Eye (tissue), 1 donor: ENCODE data around the gene MRLN.

Experiments
- DNase-seq: peaks from one replicate; pipeline ENCODE4 v3.0.0-alpha.2; 2015

Gene MRLN

DNA sequence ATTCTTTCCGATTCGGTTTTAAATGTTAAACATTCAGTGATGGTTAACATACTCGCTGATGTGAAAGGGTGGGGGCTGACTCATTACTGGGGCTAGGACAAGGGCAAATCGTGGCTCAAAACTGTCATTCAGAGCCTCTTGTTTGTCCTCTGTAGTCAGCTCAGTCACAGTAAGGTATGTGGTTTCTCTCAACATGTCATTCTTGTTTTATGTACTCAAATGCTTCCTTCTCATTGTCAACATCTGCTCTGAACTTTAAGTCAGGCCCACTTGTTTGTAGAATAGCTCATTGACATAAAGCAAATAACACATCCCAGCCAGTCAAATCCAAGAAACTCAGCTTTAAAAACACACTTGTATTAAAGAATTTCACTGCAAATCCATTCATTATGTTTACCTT is 50.9 kb downstream of the MRLN start:
- no peak for DNase-seq

DNA sequence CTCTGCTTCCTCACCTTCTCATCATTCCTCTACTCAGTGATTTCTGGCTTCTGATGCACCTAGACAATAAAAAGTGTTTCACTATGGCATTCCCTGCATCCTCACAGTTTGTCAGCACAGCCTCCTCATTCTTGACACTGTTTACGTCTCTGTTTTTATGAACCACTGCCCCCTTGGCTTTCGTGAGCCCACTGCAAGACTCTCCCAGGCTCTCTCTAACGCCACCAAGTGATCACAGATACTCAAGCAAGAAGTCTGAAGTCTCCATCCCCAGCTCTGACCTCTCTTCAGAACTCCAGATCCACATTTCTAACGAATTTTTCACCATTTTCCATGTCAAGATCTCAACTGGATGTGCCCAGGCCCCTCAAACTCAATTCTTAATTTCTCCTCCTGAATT is 52.5 kb downstream of the MRLN start:
- no peak for DNase-seq

DNA sequence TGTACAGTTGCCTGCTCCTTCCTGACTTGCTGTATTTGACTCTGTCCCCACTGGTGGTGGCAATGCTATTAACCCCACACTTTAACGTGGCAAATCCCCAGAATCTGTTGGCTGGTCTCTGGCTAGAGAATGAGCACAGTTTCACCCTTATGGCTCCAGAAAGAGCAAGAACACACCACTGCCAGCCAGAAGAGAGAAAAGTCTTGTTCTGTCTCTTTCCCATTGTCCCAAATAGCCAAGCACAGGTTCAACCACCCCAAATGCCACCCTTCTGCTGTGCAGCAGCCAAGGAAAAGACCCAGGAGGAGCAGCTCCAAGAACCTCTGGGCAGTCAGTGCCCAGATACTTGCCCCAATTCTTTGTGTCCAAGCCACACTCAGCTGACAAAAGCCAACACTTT is 54.9 kb downstream of the MRLN start:
- DNase-seq: no peak

DNA sequence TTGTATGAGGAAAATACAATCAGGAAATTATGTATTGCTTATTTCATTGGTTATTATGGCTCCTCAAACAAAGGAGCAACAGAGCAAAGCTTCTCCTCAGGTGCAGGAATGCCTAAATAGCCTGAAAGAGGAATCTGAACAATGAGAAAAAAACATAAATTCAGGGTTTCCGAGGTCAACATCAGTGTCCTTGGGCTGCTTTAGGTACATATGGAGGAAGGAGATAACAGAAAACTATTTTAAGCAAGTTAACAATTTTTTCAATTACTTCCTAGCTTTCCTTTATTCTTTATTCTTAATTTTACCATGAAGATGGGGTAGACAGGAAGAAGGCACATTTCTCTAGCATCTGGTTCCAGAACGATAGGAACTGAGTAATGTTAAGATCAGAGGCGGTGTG is 57.6 kb downstream of the MRLN start:
- DNase-seq: no peak

DNA sequence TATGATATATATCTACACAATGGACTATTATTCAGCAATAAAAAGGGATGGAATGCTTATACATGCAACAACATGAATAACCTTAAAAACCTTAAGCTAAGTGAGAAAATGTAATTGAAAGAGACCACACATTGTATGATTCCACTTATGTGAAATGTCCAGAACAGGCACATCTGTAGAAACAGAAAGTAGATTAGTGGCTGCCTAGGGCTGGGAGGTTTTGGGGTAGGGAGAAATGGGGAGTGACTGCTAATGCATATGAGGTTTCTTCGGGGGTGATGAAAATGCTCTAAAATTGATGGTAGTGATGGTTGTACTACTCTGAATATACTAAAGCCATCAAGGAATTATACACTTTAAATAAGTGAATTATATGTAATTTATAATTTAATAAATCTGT is 58.3 kb downstream of the MRLN start:
- DNase-seq: no peak

DNA sequence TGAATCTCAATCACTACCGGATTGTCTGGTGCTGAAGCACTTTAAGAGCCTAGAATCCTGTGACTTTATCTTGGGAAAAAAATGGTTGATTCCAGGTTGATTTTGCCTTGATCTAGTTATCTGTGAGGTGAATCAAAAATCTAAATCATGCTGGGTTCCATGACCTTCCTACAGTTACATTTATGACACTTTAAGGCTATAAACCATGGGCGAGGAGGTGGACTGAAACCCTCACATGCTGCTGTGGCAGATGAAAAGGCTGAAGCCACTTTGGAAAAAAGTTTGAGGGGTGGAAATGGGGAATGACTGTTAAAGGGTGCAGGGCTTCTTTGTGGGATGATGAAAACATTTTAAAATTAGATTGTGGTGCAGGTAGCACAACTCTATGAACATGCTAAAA is 61.1 kb downstream of the MRLN start:
- DNase-seq: no peak

DNA sequence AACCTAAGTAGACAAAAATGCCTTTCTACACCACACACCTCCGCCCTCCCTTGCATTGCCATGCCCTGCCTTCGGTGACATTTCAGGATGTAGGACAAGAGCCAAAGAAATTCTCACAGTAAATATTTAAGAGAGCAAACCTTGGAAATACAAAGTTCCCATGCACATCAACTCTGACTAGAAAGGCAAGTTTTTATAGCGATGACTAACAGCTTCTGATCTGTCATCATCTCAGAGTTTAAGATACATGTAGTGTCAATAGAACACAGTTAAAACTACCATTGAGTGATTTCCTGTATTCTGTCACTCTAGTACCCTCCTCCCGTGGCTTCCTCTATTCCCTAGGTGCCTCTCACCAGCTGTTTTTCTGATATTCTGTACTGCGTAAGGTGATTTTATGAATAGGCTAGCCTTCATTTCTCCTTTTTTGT is 64.3 kb downstream of the MRLN start:
- DNase-seq: no peak

DNA sequence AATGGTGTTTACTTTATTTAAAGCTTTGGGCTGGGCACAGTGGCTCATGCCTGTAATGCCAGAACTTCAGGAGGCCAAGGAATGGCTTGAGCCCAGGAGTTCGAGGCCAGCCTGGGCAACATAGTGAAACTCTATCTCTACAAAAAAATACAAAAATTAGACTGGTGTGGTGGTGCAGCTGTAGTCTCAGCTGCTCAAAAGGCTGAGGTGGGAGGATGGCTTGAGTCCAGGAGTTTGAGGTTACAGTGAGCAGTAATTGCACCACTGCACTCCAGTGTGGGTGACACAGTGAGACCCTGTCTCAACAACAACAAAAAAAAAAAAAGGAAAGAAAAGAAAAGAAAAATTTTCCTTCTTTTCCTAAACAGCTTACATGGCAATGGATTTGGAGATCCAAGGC is 65.6 kb downstream of the MRLN start:
- no peak for DNase-seq
